Peyer's patch (tissue), 4 donors: ENCODE results near the gene DET1. TPM values are rescaled to one million over a fixed set of nuclear protein-coding genes. Genes with fewer than 3 reads are reported as not detected.

Source experiments
- DNase-seq, 3 donors: peaks; one replicate each; pipeline ENCODE4 v3.0.0-alpha.2; 2017 to 2019
- H3K27ac ChIP-seq, 4 donors: fragments of 200-600 bp; sonication (generic); one replicate each; pipeline ENCODE4 v1.5.1; 2016 to 2019
- H3K27me3 ChIP-seq, 2 donors: fragments of 200-600 bp; sonication (generic); one replicate each; pipeline ENCODE4 v1.5.1; 2019
- H3K36me3 ChIP-seq, 3 donors: fragments of 200-600 bp; sonication (generic); one replicate each; pipeline ENCODE4 v1.5.1; 2016 to 2019
- H3K4me1 ChIP-seq, 4 donors: fragments of 200-600 bp; sonication (generic); one replicate each; pipeline ENCODE4 v1.5.1; 2016 to 2019
- H3K4me3 ChIP-seq, 4 donors: fragments of 200-600 bp; sonication (generic); 1 replicate in 3 of 4; 2 replicates in 1 of 4; pipeline ENCODE4 v1.5.1; 2016 to 2019; ENCODE audit warnings: mild to moderate bottlenecking in 1 of 4
- H3K9me3 ChIP-seq, 4 donors: fragments of 200-600 bp; sonication (generic); one replicate each; pipeline ENCODE4 v1.5.1; 2016 to 2019; ENCODE audit warnings: mild to moderate bottlenecking in 1 of 4
- CTCF ChIP-seq, 6 experiments: fragments of 450-650 bp in 4 of 6; fragments of 200-600 bp in 2 of 6; sonication (generic) in 1 of 6; IDR thresholded peaks; one replicate each; pipeline ENCODE4 v1.5.1; 2017 to 2019; ENCODE audit warnings: antibody characterized with exemption in 6 of 6, mild to moderate bottlenecking in 3 of 6, moderate library complexity in 1 of 6
- POLR2A ChIP-seq, 2 donors: fragments of 450-650 bp; IDR thresholded peaks; one replicate each; pipeline ENCODE4 v1.5.1; 2017; ENCODE audit warnings: antibody characterized with exemption in 2 of 2, mild to moderate bottlenecking in 2 of 2, moderate library complexity in 2 of 2
- small RNA-seq, 2 donors: library from RNA; depleted of rRNA; stranded (forward); fragments of <200 nt; gene quantifications; one replicate each; pipeline ENCODE3, GENCODE V24; 2016
- total RNA-seq, 4 donors: library from RNA; depleted of rRNA; stranded (reverse); fragments of >200 nt; gene quantifications; one replicate each; pipeline ENCODE4 v1.1.0, GENCODE V29; 2016

The DET1 gene
- total RNA-seq, 4 donors from 2014 or later, result 9.3 to 19.6 (median 10.8) TPM

GRCh38 chr15:88465633-88466224 lies 80.8 kb downstream of the DET1 start:
- TF ChIP-seq CTCF (IDR thresholded peaks at IDR 0.05), result no peak
- no peak for TF ChIP-seq POLR2A (IDR thresholded peaks at IDR 0.05)
- H3K9me3 ChIP-seq, result no peaks in the 10 kb centered on the region
- H3K36me3 ChIP-seq, result peaks cover 0 to 30% (median 0%) of the 10 kb centered on the region in 3 donors
- no peak for DNase-seq
- peaks cover 0 to 19% (median 2%) of the 10 kb centered on the region in 4 donors for H3K4me1 ChIP-seq
- H3K4me3 ChIP-seq, result no peak overlapping the region
- no peak overlapping the region for H3K27ac ChIP-seq
- no peaks in the 10 kb centered on the region for H3K27me3 ChIP-seq

GRCh38 chr15:88463870-88464532 lies 82.5 kb downstream of the DET1 start:
- TF ChIP-seq CTCF (IDR thresholded peaks at IDR 0.05) (no peak), POLR2A (IDR thresholded peaks at IDR 0.05) (no peak)
- Histone ChIP-seq H3K4me1 (peaks cover 0 to 19% (median 2%) of the 10 kb centered on the region in 4 donors), H3K27me3 (no peaks in the 10 kb centered on the region), H3K27ac (no peak overlapping the region), H3K9me3 (no peaks in the 10 kb centered on the region), H3K36me3 (peaks cover 0 to 48% (median 0%) of the 10 kb centered on the region in 3 donors), H3K4me3 (no peak overlapping the region)
- DNase-seq, result no peak

Small RNA genes within 50 kb of the gene (small RNA-seq; reads per million reads assigned to genes)
- 0 reads per million in 2 donors for gene AC013489.2

Other genes with a start within 250 kb of the DET1 start
- gene MRPL46, start 79.3 kb downstream of the DET1 start, total RNA-seq, result 10 to 100 TPM; 13.7 to 23.3 (median 18.5) TPM
- 10 to 100 TPM; 20.7 to 42.9 (median 35.3) TPM for gene MRPS11, start 79.0 kb downstream of the DET1 start, total RNA-seq
- 10 to 100 TPM in 2 of 4 donors, 1 to 10 TPM in 2; 9.6 to 17.3 (median 11.5) TPM for gene AEN, start 74.7 kb upstream of the DET1 start, total RNA-seq
- gene ISG20, start 92.3 kb upstream of the DET1 start, total RNA-seq, result 10 to 100 TPM; 50.3 to 90.0 (median 70.6) TPM